ENCODE measurements around the gene TBCEL.

DNA sequence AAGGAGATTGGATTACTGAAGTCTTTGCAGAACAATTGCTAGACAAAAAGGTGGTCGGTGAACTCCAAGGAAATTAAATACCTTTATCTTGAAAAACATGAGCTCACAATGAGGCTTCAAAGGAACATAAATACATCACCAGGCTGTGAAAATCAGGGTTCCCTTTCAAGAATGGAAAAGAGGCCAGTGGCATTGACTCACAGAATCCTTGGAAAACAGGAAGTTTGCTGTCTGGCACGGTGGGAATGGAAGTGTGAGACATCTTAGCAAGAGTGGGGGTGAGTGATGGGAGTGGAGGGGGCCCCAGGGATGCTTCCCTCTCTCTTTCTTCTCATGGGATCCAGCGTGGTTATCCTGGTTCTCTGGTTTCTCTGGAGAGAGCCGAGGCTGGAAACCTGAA, 48.9 kb upstream of the TBCEL start:
- no peak for TF ChIP-seq POLR2A (IDR thresholded peaks at IDR 0.05)
- TF ChIP-seq, protein P1, sequence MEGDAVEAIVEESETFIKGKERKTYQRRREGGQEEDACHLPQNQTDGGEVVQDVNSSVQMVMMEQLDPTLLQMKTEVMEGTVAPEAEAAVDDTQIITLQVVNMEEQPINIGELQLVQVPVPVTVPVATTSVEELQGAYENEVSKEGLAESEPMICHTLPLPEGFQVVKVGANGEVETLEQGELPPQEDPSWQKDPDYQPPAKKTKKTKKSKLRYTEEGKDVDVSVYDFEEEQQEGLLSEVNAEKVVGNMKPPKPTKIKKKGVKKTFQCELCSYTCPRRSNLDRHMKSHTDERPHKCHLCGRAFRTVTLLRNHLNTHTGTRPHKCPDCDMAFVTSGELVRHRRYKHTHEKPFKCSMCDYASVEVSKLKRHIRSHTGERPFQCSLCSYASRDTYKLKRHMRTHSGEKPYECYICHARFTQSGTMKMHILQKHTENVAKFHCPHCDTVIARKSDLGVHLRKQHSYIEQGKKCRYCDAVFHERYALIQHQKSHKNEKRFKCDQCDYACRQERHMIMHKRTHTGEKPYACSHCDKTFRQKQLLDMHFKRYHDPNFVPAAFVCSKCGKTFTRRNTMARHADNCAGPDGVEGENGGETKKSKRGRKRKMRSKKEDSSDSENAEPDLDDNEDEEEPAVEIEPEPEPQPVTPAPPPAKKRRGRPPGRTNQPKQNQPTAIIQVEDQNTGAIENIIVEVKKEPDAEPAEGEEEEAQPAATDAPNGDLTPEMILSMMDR (IDR thresholded peaks at IDR 0.05): no peak
